Gastroesophageal sphincter (tissue), 3 donors: ENCODE measurements around the gene MAP1B.

Experiments used
- POLR2A ChIP-seq, 2 donors: fragments of 450-650 bp; IDR thresholded peaks; one replicate each; pipeline ENCODE4 v1.6.1; 2017; ENCODE audit warnings: antibody characterized with exemption in 2 of 2, mild to moderate bottlenecking in 2 of 2, moderate library complexity in 1 of 2
- TF ChIP-seq, protein P1 (sequence below), 4 experiments: fragments of 200-600 bp in 2 of 4; fragments of 450-650 bp in 2 of 4; sonication (generic) in 1 of 4; IDR thresholded peaks; one replicate each; pipeline ENCODE4 v1.5.1; 2017 to 2019; ENCODE audit warnings: antibody characterized with exemption in 4 of 4, mild to moderate bottlenecking in 2 of 4, moderate library complexity in 2 of 4

DNA sequence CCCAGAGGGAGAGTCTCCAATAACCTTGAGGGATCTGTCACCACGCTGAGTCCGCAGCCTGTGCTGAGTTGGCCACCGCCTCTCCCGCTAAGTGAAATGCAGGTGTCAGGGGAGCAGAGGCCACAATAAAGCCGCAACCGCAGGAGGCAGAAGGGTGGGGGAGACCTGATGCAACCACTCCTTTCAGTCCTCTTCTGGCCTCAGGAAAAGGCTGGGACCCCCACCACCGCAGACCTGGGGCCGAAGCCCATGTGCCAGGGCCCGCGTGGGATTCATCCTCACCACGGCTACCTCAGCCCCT, 576 bp downstream of the MAP1B start:
- TF ChIP-seq POLR2A (IDR thresholded peaks at IDR 0.05), result no peak
- TF ChIP-seq, protein P1, sequence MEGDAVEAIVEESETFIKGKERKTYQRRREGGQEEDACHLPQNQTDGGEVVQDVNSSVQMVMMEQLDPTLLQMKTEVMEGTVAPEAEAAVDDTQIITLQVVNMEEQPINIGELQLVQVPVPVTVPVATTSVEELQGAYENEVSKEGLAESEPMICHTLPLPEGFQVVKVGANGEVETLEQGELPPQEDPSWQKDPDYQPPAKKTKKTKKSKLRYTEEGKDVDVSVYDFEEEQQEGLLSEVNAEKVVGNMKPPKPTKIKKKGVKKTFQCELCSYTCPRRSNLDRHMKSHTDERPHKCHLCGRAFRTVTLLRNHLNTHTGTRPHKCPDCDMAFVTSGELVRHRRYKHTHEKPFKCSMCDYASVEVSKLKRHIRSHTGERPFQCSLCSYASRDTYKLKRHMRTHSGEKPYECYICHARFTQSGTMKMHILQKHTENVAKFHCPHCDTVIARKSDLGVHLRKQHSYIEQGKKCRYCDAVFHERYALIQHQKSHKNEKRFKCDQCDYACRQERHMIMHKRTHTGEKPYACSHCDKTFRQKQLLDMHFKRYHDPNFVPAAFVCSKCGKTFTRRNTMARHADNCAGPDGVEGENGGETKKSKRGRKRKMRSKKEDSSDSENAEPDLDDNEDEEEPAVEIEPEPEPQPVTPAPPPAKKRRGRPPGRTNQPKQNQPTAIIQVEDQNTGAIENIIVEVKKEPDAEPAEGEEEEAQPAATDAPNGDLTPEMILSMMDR (IDR thresholded peaks at IDR 0.05), result no peak
